ENCODE data around the gene DHCR7.

GRCh38 chr11:71397961-71398360 lies 50.2 kb downstream of the DHCR7 start:
- TF ChIP-seq EP300 (IDR thresholded peaks at IDR 0.05; ENCODE audit: borderline replicate concordance in 1 of 2, low read depth in 1 of 2, low read length in 1 of 2) (no peak), NFIC (IDR thresholded peaks at IDR 0.05; ENCODE audit: borderline replicate concordance) (no peak), CTCF (IDR thresholded peaks at IDR 0.05) (no peak), REST (IDR thresholded peaks at IDR 0.05; ENCODE audit: low read depth, low read length) (no peak), IRF3 (IDR thresholded peaks at IDR 0.05; ENCODE audit: low read depth, low read length) (no peak), MXI1 (IDR thresholded peaks at IDR 0.05; ENCODE audit: low read depth, low read length) (no peak), RCOR1 (IDR thresholded peaks at IDR 0.05; ENCODE audit: low read length) (no peak), TAF1 (IDR thresholded peaks at IDR 0.05; ENCODE audit: borderline replicate concordance, low read depth, low read length) (no peak), POLR2AphosphoS5 (IDR thresholded peaks at IDR 0.05; ENCODE audit: low read depth, low read length) (no peak)
- TF ChIP-seq, protein P1, sequence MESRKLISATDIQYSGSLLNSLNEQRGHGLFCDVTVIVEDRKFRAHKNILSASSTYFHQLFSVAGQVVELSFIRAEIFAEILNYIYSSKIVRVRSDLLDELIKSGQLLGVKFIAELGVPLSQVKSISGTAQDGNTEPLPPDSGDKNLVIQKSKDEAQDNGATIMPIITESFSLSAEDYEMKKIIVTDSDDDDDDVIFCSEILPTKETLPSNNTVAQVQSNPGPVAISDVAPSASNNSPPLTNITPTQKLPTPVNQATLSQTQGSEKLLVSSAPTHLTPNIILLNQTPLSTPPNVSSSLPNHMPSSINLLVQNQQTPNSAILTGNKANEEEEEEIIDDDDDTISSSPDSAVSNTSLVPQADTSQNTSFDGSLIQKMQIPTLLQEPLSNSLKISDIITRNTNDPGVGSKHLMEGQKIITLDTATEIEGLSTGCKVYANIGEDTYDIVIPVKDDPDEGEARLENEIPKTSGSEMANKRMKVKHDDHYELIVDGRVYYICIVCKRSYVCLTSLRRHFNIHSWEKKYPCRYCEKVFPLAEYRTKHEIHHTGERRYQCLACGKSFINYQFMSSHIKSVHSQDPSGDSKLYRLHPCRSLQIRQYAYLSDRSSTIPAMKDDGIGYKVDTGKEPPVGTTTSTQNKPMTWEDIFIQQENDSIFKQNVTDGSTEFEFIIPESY (IDR thresholded peaks at IDR 0.05; ENCODE audit: borderline replicate concordance, low read depth): no peak
